ENCODE data around the gene GFRA1.
"Not testable (repeated sequence)": the region's sequence is repeated elsewhere in the genome, so short reads cannot be mapped to it uniquely, and the experiment has no call there.

The GFRA1 gene

DNA sequence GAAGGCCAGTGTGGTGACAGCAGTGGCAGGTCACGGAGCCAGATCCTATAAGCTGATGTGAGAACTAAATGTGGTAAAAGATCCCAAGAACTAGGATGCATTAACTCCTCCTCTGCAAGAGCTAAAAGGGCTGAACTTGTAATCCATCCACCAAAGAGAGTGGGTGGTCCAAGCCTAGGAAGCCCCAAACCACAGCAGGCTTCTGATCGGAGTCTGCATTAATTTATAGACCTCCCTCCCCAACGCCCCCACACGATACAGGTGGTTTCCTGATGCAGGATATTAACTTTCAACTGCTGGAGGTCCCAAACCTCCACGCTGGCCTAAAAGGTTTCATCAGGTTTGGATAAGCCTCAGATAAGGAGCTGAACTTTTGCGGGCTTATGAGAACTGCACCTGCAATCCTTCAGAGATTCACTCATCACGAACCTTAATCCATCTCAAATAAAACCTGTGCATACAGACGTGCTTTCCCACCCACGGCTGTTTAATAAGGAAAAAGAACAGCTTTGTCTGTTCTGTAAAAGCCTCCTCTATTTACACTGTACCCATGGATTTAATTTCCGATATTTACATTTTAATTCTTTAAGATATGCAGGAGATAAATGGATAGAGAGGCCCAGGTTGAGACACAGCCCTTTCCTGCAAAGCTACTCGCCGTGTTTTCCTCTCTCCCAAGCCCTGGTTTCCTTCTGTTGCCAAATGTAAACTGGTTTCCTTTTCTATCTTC is 74.9 kb downstream of the GFRA1 start:
- no peak for DNase-seq (ENCODE audit: low read depth)

- DNase-seq (ENCODE audit: low read depth): no peak
Observed at GRCh38 chr10:116195583-116195982, 77.4 kb downstream of the GFRA1 start.

GRCh38 chr10:116195039-116195438 is 78.0 kb downstream of the GFRA1 start:
- DNase-seq (ENCODE audit: low read depth): no peak

- DNase-seq (ENCODE audit: low read depth): no peak
Observed at GRCh38 chr10:116194061-116194460, 78.9 kb downstream of the GFRA1 start.

- no peak for DNase-seq (ENCODE audit: low read depth)
Observed at GRCh38 chr10:116190883-116191282, 82.1 kb downstream of the GFRA1 start.

GRCh38 chr10:116186273-116186672 is 86.7 kb downstream of the GFRA1 start:
- no peak for DNase-seq (ENCODE audit: low read depth)

- DNase-seq (ENCODE audit: low read depth): no peak
Observed at GRCh38 chr10:116185199-116185867, 87.7 kb downstream of the GFRA1 start.

GRCh38 chr10:116184512-116184794 is 88.6 kb downstream of the GFRA1 start:
- no peak for DNase-seq (ENCODE audit: low read depth)

- no peak for DNase-seq (ENCODE audit: low read depth)
Observed at GRCh38 chr10:116183733-116184511, 89.1 kb downstream of the GFRA1 start.

DNA sequence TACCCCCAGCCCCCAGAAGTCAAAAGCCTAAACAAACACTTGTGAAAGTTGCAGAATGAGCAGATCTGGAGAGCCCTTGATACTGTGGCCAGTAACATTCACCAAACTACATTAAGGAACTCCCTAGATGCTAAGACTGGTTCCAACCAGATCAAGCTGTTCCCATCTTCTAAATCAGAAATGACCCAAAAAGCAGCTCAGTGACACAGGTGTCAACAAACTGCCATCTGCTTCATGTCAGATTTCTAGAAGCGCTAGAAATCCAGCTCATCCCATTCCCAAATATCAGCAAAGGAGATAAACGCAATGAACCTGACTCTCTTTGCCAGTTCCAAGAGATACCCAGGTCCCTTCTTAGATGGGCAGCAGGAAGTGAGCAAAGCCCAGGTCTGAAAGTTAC is 90.6 kb downstream of the GFRA1 start:
- DNase-seq (ENCODE audit: low read depth): no peak

GRCh38 chr10:116178086-116178605 is 94.9 kb downstream of the GFRA1 start:
- no peak for DNase-seq (ENCODE audit: low read depth)

DNA sequence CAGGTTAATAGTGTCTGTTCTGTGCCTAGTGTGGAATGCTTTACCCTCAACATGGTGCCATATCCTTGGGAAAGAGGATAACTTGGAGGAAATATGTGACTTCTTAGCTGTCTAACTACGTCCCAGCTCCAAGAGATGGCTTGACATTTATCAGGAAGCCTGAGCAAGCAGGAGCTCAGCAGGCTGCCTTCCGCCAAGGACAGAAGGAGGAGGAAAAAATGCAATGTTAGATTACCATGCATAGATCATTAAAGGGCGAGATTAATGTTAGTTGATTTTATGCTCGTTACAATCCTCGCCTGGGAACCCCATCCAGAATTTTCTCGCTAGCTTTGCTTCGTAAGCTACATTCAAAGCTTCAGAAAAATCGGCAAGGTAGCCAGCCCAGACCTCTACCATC is 97.8 kb downstream of the GFRA1 start:
- no peak for DNase-seq (ENCODE audit: low read depth)

GRCh38 chr10:116171505-116171904 is 101.5 kb downstream of the GFRA1 start:
- DNase-seq (ENCODE audit: low read depth): no peak

DNA sequence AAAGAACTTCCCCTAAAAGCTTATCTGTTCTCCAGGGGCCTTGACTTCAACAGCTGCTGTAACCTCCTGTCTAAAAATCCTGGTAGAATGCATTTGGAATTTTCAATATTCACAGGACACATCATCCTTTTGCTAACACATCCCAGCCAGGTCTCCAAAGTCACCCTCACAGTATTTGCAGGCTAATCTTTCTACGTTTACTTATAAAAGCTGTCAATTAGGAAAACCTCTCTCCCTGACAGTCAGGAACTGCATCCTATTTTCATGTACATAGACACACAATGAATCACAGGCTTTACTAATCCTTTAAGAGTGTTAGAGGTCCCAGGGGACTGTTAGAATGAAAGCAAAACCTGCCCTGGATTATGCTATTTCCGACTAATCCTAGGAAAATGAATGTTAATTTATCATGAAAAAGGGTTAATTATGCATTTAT is 102.2 kb downstream of the GFRA1 start:
- DNase-seq (ENCODE audit: low read depth): no peak

- DNase-seq (ENCODE audit: low read depth): no peak
Observed at GRCh38 chr10:116169782-116170445, 103.1 kb downstream of the GFRA1 start.

DNA sequence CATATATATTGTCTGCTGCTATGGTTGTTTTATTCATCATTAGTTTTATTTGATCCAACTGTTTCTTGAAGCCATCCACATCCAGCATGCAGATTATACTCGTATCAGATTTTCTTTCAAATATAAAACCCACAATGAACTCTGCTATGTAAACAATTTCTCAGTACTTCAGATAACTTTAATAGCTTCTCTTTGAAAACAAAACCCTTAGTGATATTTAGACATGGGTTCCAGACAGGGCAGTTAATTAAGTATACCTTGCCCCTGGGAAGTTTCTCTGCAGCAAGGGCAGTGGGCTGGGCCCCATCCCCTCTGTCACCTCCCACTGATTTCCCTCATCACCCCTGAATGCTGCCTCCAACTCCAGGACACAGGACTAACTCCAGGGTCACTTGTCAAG is 104.3 kb downstream of the GFRA1 start:
- DNase-seq (ENCODE audit: low read depth): no peak

DNA sequence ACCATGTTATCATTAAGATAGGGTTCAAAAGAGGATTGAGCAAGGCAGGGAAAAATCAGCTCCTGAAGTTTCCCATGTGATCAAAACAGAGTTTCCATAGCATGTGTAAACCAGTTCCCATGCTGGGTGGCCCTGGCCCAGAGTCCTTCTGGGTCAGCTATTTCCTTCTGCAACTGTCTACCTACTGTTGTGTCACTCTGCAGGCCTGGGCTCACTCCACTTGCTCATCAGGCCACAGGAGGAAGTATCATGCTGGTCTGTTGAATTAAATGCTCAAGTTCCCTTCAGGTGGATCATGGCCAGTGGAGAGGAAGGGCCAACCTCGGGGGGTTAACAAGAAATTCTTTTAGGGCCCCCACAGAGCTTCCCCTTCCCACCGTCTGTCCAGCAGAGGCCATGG is 104.7 kb downstream of the GFRA1 start:
- no peak for DNase-seq (ENCODE audit: low read depth)

DNA sequence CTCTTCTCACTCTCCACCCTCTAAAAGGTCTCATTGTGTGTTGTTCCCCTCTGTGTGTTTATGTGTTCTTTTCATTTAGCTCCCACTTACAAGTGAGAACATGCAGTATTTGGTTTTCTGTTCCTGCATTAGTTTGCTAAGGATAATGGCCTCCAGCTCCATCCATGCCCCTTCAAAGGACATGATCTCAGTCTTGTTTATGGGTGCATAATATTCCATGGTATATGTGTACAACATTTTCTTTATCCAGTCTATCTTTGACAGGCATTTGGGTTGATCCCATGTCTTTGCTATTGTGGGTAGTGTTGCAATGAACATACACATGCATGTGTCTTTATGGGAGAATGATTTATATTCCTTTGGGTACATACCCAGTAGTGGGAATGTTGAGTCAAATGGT is 107.1 kb downstream of the GFRA1 start:
- not testable (repeated sequence) for DNase-seq (ENCODE audit: low read depth)

DNA sequence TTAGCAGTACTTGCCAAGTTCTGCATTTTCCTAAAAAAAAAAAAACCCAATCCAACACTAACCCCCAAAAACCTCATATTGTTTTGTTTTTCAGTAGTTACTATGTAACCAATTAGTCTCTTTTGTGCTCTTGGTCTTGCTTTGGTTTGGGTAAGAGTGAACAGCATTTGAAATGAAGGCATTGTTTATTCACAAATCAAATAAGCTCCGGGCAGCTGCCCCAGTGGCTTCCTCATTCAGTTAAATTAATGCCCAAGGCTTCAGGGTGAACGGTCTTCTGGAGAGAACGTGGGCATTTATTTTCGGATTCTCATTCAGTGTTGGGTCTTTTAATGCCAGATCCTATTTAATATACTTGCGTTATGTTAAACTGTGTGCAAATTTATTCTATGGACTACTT is 108.7 kb downstream of the GFRA1 start:
- no peak for DNase-seq (ENCODE audit: low read depth)

DNA sequence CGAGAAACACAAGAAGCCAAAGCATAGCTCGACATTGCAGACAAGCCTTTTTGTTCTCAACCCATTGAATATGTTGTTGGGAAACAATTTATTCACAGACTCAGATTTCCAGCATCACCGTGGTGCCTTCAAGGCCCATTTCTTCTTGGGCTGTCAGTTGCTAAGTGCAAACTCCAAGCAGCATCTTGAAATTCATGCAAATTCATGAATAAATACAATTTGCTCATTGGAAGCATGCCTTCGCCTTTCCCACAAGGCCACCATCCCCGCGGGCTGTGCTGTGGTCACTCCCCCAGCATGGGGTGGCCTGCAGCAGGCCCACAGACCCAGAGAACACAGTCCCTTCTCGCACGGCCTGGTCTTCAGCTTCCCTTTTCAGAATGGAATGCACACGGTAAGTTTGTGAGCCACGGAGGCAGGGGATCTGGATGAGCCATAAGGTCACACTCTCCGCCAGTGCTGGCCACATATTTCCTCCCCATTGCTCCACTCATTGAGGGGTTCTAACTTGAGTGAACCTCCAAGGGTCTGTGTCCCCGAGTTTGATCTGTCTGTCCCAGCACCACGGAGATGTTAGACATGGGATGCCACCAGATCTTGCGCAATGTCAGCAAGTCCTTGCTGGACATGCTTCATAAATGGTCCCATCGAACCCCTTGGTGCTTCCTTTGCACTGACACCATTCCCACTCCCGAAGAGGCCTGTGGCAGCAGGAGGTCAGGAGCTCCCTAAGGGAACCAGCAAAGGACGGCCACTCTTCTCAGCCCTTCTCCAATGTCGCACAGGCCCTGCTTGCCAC is 109.5 kb downstream of the GFRA1 start:
- no peak for DNase-seq (ENCODE audit: low read depth)

DNA sequence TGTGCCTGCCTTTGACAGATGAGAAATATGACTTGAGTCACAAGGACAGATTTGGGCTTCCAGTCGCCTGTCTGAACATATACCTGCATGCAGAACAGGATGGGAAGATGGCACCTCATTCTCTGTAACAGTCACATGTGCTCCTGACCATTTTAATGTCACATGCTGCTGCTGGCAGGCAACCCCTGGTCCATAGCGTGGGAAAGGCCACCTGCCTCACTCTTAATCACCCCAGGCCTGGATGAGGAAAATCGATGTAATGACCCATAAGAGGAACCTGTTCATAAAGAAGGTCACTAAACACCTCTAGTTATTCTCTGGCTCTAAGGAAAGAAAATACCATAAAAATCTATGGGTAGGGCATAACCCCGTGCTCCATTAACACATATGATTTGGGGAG is 110.2 kb downstream of the GFRA1 start:
- DNase-seq (ENCODE audit: low read depth): no peak

DNA sequence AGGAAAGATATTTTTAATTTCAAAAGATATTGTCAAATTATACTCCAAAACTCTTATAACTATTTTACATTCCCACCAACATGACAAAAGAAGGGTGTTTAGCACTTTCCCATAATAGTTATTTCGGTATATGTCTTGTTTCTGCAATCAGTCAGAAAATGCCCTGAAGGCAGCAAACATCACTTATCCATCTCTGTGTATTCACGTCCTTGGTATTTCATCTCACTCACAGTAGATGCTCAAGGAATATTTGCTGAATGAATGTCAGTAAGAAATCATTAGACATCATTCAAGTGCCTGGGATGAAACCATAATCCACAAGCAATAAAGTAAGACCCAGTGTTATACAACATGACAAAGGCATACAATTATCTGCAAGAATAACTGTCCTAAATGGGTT is 112.7 kb downstream of the GFRA1 start:
- DNase-seq (ENCODE audit: low read depth): no peak
